ENCODE data around the gene KRTAP20-1.

The KRTAP20-1 gene

GRCh38 chr21:30616125-30616524 lies at the start of gene KRTAP20-1:
Gene KRTAP20-1 (plus strand): TSS chr21:30616425. CDS start chr21:30616455, 30 bp downstream.
- no peak for DNase-seq
- intact Hi-C loops (cut with DNase I), result no loop called here

- intact Hi-C loops (cut with DNase I), result no loop called here
- DNase-seq, result no peak
Measured at GRCh38 chr21:30567617-30568016, 48.6 kb upstream of the KRTAP20-1 start.

GRCh38 chr21:30577766-30578165 lies 38.5 kb upstream of the KRTAP20-1 start:
- intact Hi-C loops (cut with DNase I), result no loop called here
- peak in 12 of 42 donors; percentile 5 to 66 (median 22) for DNase-seq

- intact Hi-C loops (cut with DNase I), result no loop called here
- no peak for DNase-seq
Measured at GRCh38 chr21:30579346-30579745, 36.9 kb upstream of the KRTAP20-1 start.

GRCh38 chr21:30580132-30580531 lies 36.1 kb upstream of the KRTAP20-1 start:
- no peak for DNase-seq
- intact Hi-C loops (cut with DNase I), result no loop called here

- intact Hi-C loops (cut with DNase I), result no loop called here
- DNase-seq, result no peak
Measured at GRCh38 chr21:30582870-30583269, 33.4 kb upstream of the KRTAP20-1 start.

GRCh38 chr21:30590297-30590696 lies 25.9 kb upstream of the KRTAP20-1 start, which contains the start of gene KRTAP22-2:
Gene KRTAP22-2 (minus strand): TSS chr21:30590397.
- intact Hi-C loops (cut with DNase I), result no loop called here
- DNase-seq, result no peak

- DNase-seq, result no peak
- intact Hi-C loops (cut with DNase I), result no loop called here
Measured at GRCh38 chr21:30592140-30592539, 24.1 kb upstream of the KRTAP20-1 start, which contains the start of gene KRTAP6-3. Gene KRTAP6-3 (plus strand): TSS chr21:30592440. CDS start chr21:30592446, 6 bp downstream.

- DNase-seq, result no peak
- intact Hi-C loops (cut with DNase I), result no loop called here
Measured at GRCh38 chr21:30598802-30599201, 17.4 kb upstream of the KRTAP20-1 start, which contains the start of gene KRTAP6-2. Gene KRTAP6-2 (minus strand): TSS chr21:30598902. CDS start chr21:30598874, 28 bp downstream.

GRCh38 chr21:30600787-30601186 lies 15.4 kb upstream of the KRTAP20-1 start, which contains the start of gene KRTAP22-1:
Gene KRTAP22-1 (plus strand): TSS chr21:30601087.
- no peak for DNase-seq
- intact Hi-C loops (cut with DNase I), result no loop called here

- DNase-seq, result no peak
- intact Hi-C loops (cut with DNase I), result no loop called here
Measured at GRCh38 chr21:30605968-30606367, 10.3 kb upstream of the KRTAP20-1 start.

GRCh38 chr21:30612132-30612531 lies 4.1 kb upstream of the KRTAP20-1 start:
- intact Hi-C loops (cut with DNase I), result no loop called here
- no peak for DNase-seq

GRCh38 chr21:30613836-30614235 lies 2.4 kb upstream of the KRTAP20-1 start, which contains the start of gene KRTAP6-1:
Gene KRTAP6-1 (minus strand): TSS chr21:30613930. CDS start chr21:30613904, 26 bp downstream.
- intact Hi-C loops (cut with DNase I), result no loop called here

GRCh38 chr21:30615199-30615598 lies 1.0 kb upstream of the KRTAP20-1 start:
- intact Hi-C loops (cut with DNase I), result no loop called here
- no peak for DNase-seq

More at GRCh38 chr21:30613836-30614235, 2.4 kb upstream of the KRTAP20-1 start, which contains the start of gene KRTAP6-1:
- DNase-seq, result no peak

- DNase-seq, result no peak
- intact Hi-C loops (cut with DNase I), result no loop called here
Measured at GRCh38 chr21:30620080-30620479, 3.9 kb downstream of the KRTAP20-1 start.

GRCh38 chr21:30620522-30620921 lies 4.3 kb downstream of the KRTAP20-1 start, which contains the start of gene KRTAP20-4:
Gene KRTAP20-4 (plus strand): TSS chr21:30620627.
- intact Hi-C loops (cut with DNase I), result no loop called here

GRCh38 chr21:30623362-30623761 lies 7.1 kb downstream of the KRTAP20-1 start:
- intact Hi-C loops (cut with DNase I), result no loop called here

More at GRCh38 chr21:30620522-30620921, 4.3 kb downstream of the KRTAP20-1 start, which contains the start of gene KRTAP20-4:
- DNase-seq, result no peak

GRCh38 chr21:30625449-30626165 lies 9.4 kb downstream of the KRTAP20-1 start:
- no peak for DNase-seq
- intact Hi-C loops (cut with DNase I), result no loop called here

More at GRCh38 chr21:30623362-30623761, 7.1 kb downstream of the KRTAP20-1 start:
- no peak for DNase-seq

GRCh38 chr21:30628109-30628508 lies 11.9 kb downstream of the KRTAP20-1 start:
- DNase-seq, result no peak
- intact Hi-C loops (cut with DNase I), result no loop called here

GRCh38 chr21:30629200-30629599 lies 13.0 kb downstream of the KRTAP20-1 start:
- no peak for DNase-seq
- intact Hi-C loops (cut with DNase I), result no loop called here
